Hematopoietic multipotent progenitor cell treated with erythropoietin and hydrocortisone succinate and interleukin-3 and kit ligand, for 8 days (in vitro differentiated cells): ENCODE results near the gene CDKN2C.

Experiments used
- DNase-seq: peaks from one replicate; pipeline ENCODE4 v3.0.0-alpha.2; 2015

The CDKN2C gene

GRCh38 chr1:50966991-50967390, 3.1 kb upstream of the CDKN2C start:
- DNase-seq, result peak; percentile 73

- DNase-seq, result peak; percentile 59
These were observed 2.5 kb upstream of the CDKN2C start for GRCh38 chr1:50967416-50968157.

GRCh38 chr1:50968158-50968820, 1.8 kb upstream of the CDKN2C start:
- peak; percentile 89 for DNase-seq

- DNase-seq, result no peak
These were observed 1.0 kb upstream of the CDKN2C start for GRCh38 chr1:50968821-50969610.

GRCh38 chr1:50970509-50970887, 453 bp downstream of the CDKN2C start:
- no peak for DNase-seq

- peak; percentile 35 for DNase-seq
These were observed 1.0 kb downstream of the CDKN2C start for GRCh38 chr1:50970931-50971582.

- DNase-seq, result no peak
These were observed 1.8 kb downstream of the CDKN2C start for GRCh38 chr1:50971748-50972305.

GRCh38 chr1:50972766-50973165, 2.7 kb downstream of the CDKN2C start:
- no peak for DNase-seq

- DNase-seq, result no peak
These were observed 3.2 kb downstream of the CDKN2C start for GRCh38 chr1:50973255-50973654.

- DNase-seq, result no peak
These were observed 4.0 kb downstream of the CDKN2C start for GRCh38 chr1:50973875-50974617.

GRCh38 chr1:50974618-50974935, 4.5 kb downstream of the CDKN2C start:
- DNase-seq, result no peak

- DNase-seq, result no peak
These were observed 5.4 kb downstream of the CDKN2C start for GRCh38 chr1:50975436-50975835.

GRCh38 chr1:50976111-50976889, 6.3 kb downstream of the CDKN2C start:
- DNase-seq, result no peak

GRCh38 chr1:50976890-50977574, 7.0 kb downstream of the CDKN2C start:
- peak; percentile 40 for DNase-seq

- DNase-seq, result no peak
These were observed 7.6 kb downstream of the CDKN2C start for GRCh38 chr1:50977575-50978143.

GRCh38 chr1:50978144-50978851, 8.3 kb downstream of the CDKN2C start:
- DNase-seq, result peak; percentile 47

GRCh38 chr1:50978852-50979781, 9.1 kb downstream of the CDKN2C start:
- peak; percentile 46 for DNase-seq

- no peak for DNase-seq
These were observed 9.9 kb downstream of the CDKN2C start for GRCh38 chr1:50979937-50980336.

- no peak for DNase-seq
These were observed 10.5 kb downstream of the CDKN2C start for GRCh38 chr1:50980505-50980904.
